Measurements from ENCODE around the gene NAB2. TPM values are rescaled to one million over a fixed set of nuclear protein-coding genes. Genes with fewer than 3 reads are reported as not detected.

NAB2 gene
- total and polyA plus RNA-seq, 10 donors = 9.0 to 25.0 (median 17.4) TPM

GRCh38 chr12:57098546-57098945 is 9.6 kb downstream of the NAB2 start:
- H3K4me1 ChIP-seq = peaks cover 2 to 78% (median 23%) of the 10 kb centered on the region in 6 donors
- no peak for TF ChIP-seq POLR2AphosphoS5 (IDR thresholded peaks at IDR 0.05)
- no peak for TF ChIP-seq POLR2A (IDR thresholded peaks at IDR 0.05)
- no peak for TF ChIP-seq CTCF (IDR thresholded peaks at IDR 0.05 in 8 of 11, conservative IDR thresholded peaks at IDR 0.05 in 3 of 11)
- no peaks in the 10 kb centered on the region for H3K27me3 ChIP-seq (replicated peaks in 1 of 7)
- 80 to 100% (median 89%) methylated on average over 1 of the region's 1 CpG for WGBS, 5 donors
- H3K27ac ChIP-seq = peak overlapping the region in 3 of 8 donors; percentile 26 to 50 (median 50)
- intact Hi-C loops (cut with DNase I; ENCODE audit: low total_unique reads) = no loop called here
- no peaks in the 10 kb centered on the region for H3K9me3 ChIP-seq
- no peak for DNase-seq
- peaks cover 0 to 94% (median 74%) of the 10 kb centered on the region in 6 donors for H3K36me3 ChIP-seq
- no peak overlapping the region for H3K4me3 ChIP-seq

- H3K9me3 ChIP-seq = no peaks in the 10 kb centered on the region
- peaks cover 0 to 100% (median 81%) of the 10 kb centered on the region in 6 donors for H3K36me3 ChIP-seq
- peak overlapping the region in 4 of 8 donors; percentile 22 to 50 (median 38) for H3K27ac ChIP-seq
- no peak for DNase-seq
- no peak overlapping the region for H3K4me3 ChIP-seq
- 54 to 71% (median 64%) methylated on average over 10 to 11 of the region's 11 CpGs for WGBS, 5 donors
- peaks cover 0 to 78% (median 17%) of the 10 kb centered on the region in 6 donors for H3K4me1 ChIP-seq
- TF ChIP-seq CTCF (IDR thresholded peaks at IDR 0.05 in 8 of 11, conservative IDR thresholded peaks at IDR 0.05 in 3 of 11) (no peak), POLR2AphosphoS5 (IDR thresholded peaks at IDR 0.05) (no peak), POLR2A (IDR thresholded peaks at IDR 0.05) (no peak)
- intact Hi-C loops (cut with DNase I; ENCODE audit: low total_unique reads) = no loop called here
- H3K27me3 ChIP-seq (replicated peaks in 1 of 7) = no peaks in the 10 kb centered on the region
Measured at GRCh38 chr12:57099047-57099714, 10.3 kb downstream of the NAB2 start.

GRCh38 chr12:57099766-57100165 is 10.9 kb downstream of the NAB2 start:
- DNase-seq = no peak
- Histone ChIP-seq H3K9me3 (no peaks in the 10 kb centered on the region), H3K27ac (peak overlapping the region in 3 of 8 donors; percentile 22 to 50 (median 50)), H3K4me1 (peaks cover 0 to 78% (median 11%) of the 10 kb centered on the region in 6 donors), H3K27me3 (replicated peaks in 1 of 7) (no peaks in the 10 kb centered on the region), H3K36me3 (peaks cover 0 to 100% (median 84%) of the 10 kb centered on the region in 6 donors), H3K4me3 (no peak overlapping the region)
- TF ChIP-seq POLR2A (IDR thresholded peaks at IDR 0.05) (no peak), POLR2AphosphoS5 (IDR thresholded peaks at IDR 0.05) (peak in 2 of 3 donors; percentile 41 to 42)
- WGBS, 5 donors = 87 to 94% (median 88%) methylated on average over 12 of the region's 12 CpGs
- intact Hi-C loops (cut with DNase I; ENCODE audit: low total_unique reads) = no loop called here

- Histone ChIP-seq H3K4me3 (peak overlapping the region in 1 of 8 donors; percentile 1), H3K36me3 (peaks cover 0 to 100% (median 85%) of the 10 kb centered on the region in 6 donors), H3K27me3 (replicated peaks in 1 of 7) (no peaks in the 10 kb centered on the region), H3K4me1 (peaks cover 0 to 84% (median 7%) of the 10 kb centered on the region in 6 donors), H3K27ac (peak overlapping the region in 7 of 8 donors; percentile 7 to 83 (median 36)), H3K9me3 (no peaks in the 10 kb centered on the region)
- intact Hi-C loops (cut with DNase I; ENCODE audit: low total_unique reads) = no loop called here
- 55 to 68% (median 61%) methylated on average over 12 to 15 of the region's 15 CpGs for WGBS, 5 donors
- no peak for TF ChIP-seq CTCF (IDR thresholded peaks at IDR 0.05 in 8 of 11, conservative IDR thresholded peaks at IDR 0.05 in 3 of 11)
- peak; percentile 8 to 50 (median 35) for TF ChIP-seq POLR2AphosphoS5 (IDR thresholded peaks at IDR 0.05)
- DNase-seq = no peak
Measured at GRCh38 chr12:57101892-57102695, 13.2 kb downstream of the NAB2 start.

Measured in spleen (tissue), 11 donors.